Choroid plexus epithelial cell (primary cell): ENCODE results near the gene ADARB2.
"Not testable (repeated sequence)": the region's sequence is repeated elsewhere in the genome, so short reads cannot be mapped to it uniquely, and the experiment has no call there.

Experiments used
- DNase-seq: peaks from one replicate; pipeline ENCODE4 v3.0.0-alpha.2; 2010; ENCODE audit warnings: low read depth
- H3K4me3 ChIP-seq: 2 replicates; pipeline ENCODE4 v1.5.1; 2011; ENCODE audit warnings: low read depth, mild to moderate bottlenecking, control low read depth, low read length, moderate library complexity
- TF ChIP-seq, protein P1 (sequence below): conservative IDR thresholded peaks from 2 replicates; pipeline ENCODE4 v1.5.1; 2011; ENCODE audit warnings: low read depth, mild to moderate bottlenecking, control low read depth, inconsistent platforms, low read length, moderate library complexity

ADARB2 gene

GRCh38 chr10:1431229-1431628 is 306.1 kb downstream of the ADARB2 start:
- no peak overlapping the region for H3K4me3 ChIP-seq
- TF ChIP-seq, protein P1, sequence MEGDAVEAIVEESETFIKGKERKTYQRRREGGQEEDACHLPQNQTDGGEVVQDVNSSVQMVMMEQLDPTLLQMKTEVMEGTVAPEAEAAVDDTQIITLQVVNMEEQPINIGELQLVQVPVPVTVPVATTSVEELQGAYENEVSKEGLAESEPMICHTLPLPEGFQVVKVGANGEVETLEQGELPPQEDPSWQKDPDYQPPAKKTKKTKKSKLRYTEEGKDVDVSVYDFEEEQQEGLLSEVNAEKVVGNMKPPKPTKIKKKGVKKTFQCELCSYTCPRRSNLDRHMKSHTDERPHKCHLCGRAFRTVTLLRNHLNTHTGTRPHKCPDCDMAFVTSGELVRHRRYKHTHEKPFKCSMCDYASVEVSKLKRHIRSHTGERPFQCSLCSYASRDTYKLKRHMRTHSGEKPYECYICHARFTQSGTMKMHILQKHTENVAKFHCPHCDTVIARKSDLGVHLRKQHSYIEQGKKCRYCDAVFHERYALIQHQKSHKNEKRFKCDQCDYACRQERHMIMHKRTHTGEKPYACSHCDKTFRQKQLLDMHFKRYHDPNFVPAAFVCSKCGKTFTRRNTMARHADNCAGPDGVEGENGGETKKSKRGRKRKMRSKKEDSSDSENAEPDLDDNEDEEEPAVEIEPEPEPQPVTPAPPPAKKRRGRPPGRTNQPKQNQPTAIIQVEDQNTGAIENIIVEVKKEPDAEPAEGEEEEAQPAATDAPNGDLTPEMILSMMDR: no peak
- no peak for DNase-seq

DNA sequence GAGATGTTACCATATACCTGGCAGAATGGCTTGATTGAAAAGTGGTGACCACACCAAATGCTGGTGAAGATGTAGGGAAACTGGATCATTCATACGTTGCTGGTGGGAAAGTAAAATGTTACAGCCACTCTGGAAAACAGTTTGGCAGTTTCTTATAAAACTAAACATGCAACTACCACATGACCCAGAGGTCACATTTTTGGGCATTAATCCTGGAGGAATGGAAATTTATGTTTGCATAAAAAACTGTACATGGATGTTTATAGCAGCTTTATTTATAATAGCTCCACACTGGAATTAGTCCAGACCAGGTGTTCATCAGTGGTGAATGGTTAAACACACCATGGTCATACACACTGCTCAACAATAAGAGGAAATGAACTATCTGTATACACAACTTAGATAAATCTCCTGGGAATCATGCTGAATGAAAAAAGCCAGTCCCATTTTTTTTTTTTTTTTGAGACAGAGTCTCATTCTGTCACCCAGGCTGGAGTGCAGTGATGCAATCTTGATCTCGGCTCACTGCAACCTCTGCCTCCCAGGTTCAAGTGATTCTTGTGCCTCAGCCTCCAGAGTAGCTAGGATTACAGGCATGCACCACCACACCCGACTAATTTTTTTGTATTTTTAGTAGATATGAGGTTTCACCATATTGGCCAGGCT is 309.7 kb downstream of the ADARB2 start:
- DNase-seq, H3K4me3 ChIP-seq: not testable (repeated sequence)

GRCh38 chr10:1426786-1427185 is 310.5 kb downstream of the ADARB2 start:
- TF ChIP-seq, protein P1: no peak
- no peak for DNase-seq
- no peak overlapping the region for H3K4me3 ChIP-seq

DNA sequence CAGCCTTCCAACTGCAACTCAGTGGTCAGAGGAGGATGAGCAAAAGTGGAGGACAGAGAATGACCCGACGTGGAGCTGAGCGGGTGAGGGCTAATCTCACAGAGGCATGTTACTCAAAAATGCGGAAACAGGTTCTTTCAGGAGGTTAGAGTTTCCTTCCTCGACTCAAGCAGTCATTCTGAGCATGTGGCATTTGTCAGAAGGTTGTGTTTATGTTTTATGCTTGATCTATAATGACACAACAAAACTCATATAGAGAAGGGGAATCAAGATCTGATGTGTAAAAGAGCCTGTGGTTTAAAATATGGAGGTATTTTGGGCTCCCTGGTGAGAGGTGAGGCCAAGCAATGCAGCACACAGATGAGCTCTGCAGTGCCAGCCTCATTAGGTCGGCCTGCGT is 311.4 kb downstream of the ADARB2 start:
- no peak overlapping the region for H3K4me3 ChIP-seq
- DNase-seq: no peak
- TF ChIP-seq, protein P1: no peak

DNA sequence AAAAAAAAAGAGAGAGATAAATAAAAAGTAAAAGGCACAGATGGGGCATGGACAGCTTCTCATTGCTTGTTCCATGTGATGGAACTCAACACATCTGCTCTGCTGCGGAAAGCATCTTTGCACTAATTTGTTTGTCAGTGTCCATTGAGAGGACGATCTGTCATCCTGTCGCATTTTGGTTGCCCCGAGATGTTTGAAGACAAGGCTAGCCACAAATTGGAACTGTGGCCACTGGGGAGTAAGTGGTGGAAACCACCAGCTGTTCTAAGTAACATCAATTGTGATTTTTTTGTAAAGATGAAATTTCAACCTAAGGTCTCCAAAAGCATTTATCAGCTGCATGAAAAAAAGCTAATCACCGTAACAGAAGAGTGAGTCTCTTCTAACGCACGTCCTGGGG is 312.7 kb downstream of the ADARB2 start:
- TF ChIP-seq, protein P1: no peak
- DNase-seq: no peak
- H3K4me3 ChIP-seq: no peak overlapping the region

- H3K4me3 ChIP-seq: no peak overlapping the region
- TF ChIP-seq, protein P1: no peak
- DNase-seq: no peak
Measured at GRCh38 chr10:1423676-1424253, 313.6 kb downstream of the ADARB2 start.

DNA sequence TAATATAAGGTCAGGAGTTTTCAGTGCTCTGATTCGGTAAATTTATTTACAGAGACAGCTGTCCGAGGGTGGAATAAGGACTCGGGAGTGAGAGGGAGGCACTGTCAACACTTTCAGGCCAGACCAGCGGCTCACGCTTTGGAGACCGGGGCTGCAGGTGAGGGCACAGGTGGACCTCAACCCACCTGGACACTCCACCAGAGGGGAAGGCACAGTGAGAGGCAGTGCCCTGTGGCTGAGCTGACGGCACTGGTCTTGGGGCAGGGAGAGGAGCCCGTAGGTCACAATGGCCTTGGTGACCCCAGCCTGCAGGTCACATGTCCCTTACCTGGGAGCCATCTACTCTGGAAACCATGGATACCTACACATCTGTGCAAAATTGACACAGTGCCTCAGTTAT is 315.1 kb downstream of the ADARB2 start:
- TF ChIP-seq, protein P1: no peak
- DNase-seq: no peak
- H3K4me3 ChIP-seq: no peak overlapping the region
